Caco-2 (cell line): Measurements from ENCODE around the gene ISCA1. TPM values are rescaled to one million over a fixed set of nuclear protein-coding genes. Genes with fewer than 3 reads are reported as not detected.

Source experiments
- BruUV-seq: library from RNA; stranded (reverse); fragments of 400-500 nt; replicated peaks from 2 replicates; lab custom pipeline; 2021; lab: Mats Ljungman, UMichigan
- CTCF ChIA-PET: fragments of 300-600 bp; sonication (Branson Sonifier 250); formaldehyde crosslinking; loops from one replicate; lab custom pipeline; 2022; ENCODE audit warnings: antibody characterized with exemption; lab: Charles Lee
- POLR2A ChIA-PET: fragments of 300-600 bp; sonication (Branson Sonifier 250); formaldehyde crosslinking; loops from one replicate; lab custom pipeline; 2022; ENCODE audit warnings: antibody characterized with exemption; lab: Charles Lee
- DNase-seq, 2 experiments: peaks; one replicate each; pipeline versions ENCODE4 v3.0.0 to v3.0.0-alpha.2; 2020 to 2022
- H3K27me3 ChIP-seq: replicated peaks from 2 replicates; pipeline ENCODE4 v1.6.0; 2011; ENCODE audit warnings: low read length; ENCODE audit not compliant: control insufficient read depth, insufficient read depth
- H3K36me3 ChIP-seq: 2 replicates; pipeline ENCODE4 v1.5.1; 2011; ENCODE audit warnings: low read length; ENCODE audit not compliant: control insufficient read depth, insufficient read depth
- H3K4me1 ChIP-seq: fragments of 250-450 bp; sonication (Bioruptor Pico); 2 replicates; pipeline ENCODE4 v1.5.1; 2020; ENCODE audit warnings: mild to moderate bottlenecking
- H3K4me3 ChIP-seq: 2 replicates; pipeline ENCODE4 v1.5.1; 2011; ENCODE audit warnings: low read depth, mild to moderate bottlenecking, control low read depth, low read length
- H3K9me3 ChIP-seq: fragments of 250-450 bp; sonication (Bioruptor Pico); 2 replicates; pipeline ENCODE4 v1.5.1; 2020; ENCODE audit warnings: mild to moderate bottlenecking, moderate library complexity
- H3K27ac Mint-ChIP-seq: one replicate; pipeline ENCODE4 v1.8.0; 2022; ENCODE audit warnings: mixed read lengths; ENCODE audit not compliant: unreplicated experiment
- H3K27me3 Mint-ChIP-seq: one replicate; pipeline ENCODE4 v1.8.0; 2022; ENCODE audit warnings: mixed read lengths; ENCODE audit not compliant: insufficient read depth, unreplicated experiment
- H3K36me3 Mint-ChIP-seq: one replicate; pipeline ENCODE4 v1.8.0; 2022; ENCODE audit warnings: mild to moderate bottlenecking, mixed read lengths; ENCODE audit not compliant: insufficient read depth, unreplicated experiment
- H3K4me1 Mint-ChIP-seq: one replicate; pipeline ENCODE4 v1.8.0; 2022; ENCODE audit warnings: low read depth, mixed read lengths; ENCODE audit not compliant: unreplicated experiment
- H3K4me3 Mint-ChIP-seq: one replicate; pipeline ENCODE4 v1.8.0; 2022; ENCODE audit warnings: mild to moderate bottlenecking, moderate library complexity, mixed read lengths; ENCODE audit not compliant: unreplicated experiment
- H3K9me3 Mint-ChIP-seq: one replicate; pipeline ENCODE4 v1.8.0; 2022; ENCODE audit warnings: mixed read lengths; ENCODE audit not compliant: unreplicated experiment
- CTCF ChIP-seq, 2 experiments: fragments of 200-600 bp in 1 of 2; IDR thresholded peaks; 1 replicate in 1 of 2; 2 replicates in 1 of 2; pipeline versions ENCODE4 v1.5.1 to v1.8.0; 2011 to 2022; ENCODE audit warnings: antibody characterized with exemption in 1 of 2, control low read depth in 1 of 2, inconsistent platforms in 1 of 2, low read depth in 1 of 2, low read length in 1 of 2, mild to moderate bottlenecking in 1 of 2, moderate library complexity in 1 of 2; ENCODE audit not compliant: insufficient read depth in 1 of 2, severe bottlenecking in 1 of 2, unreplicated experiment in 1 of 2
- intact Hi-C: fragments of 100-400 bp; cut with micrococcal nuclease; formaldehyde crosslinking; loops from one replicate; pipeline ENCODE4 v1.10.0; 2022; ENCODE audit not compliant: unreplicated experiment
- total RNA-seq: library from RNA; stranded (reverse); gene quantifications from 2 replicates; pipeline ENCODE4 v1.2.3, GENCODE V29; 2022

Gene ISCA1
- total RNA-seq, 1 experiment from 2014 or later, result 11.2 TPM

GRCh38 chr9:86238861-86239770 is 43.2 kb downstream of the ISCA1 start:
- BruUV-seq, result no TSS peak
- DNase-seq, result no peak

GRCh38 chr9:86230858-86231257 is 51.5 kb downstream of the ISCA1 start:
- BruUV-seq, result no TSS peak
- no peaks in the 10 kb centered on the region for H3K36me3 Mint-ChIP-seq
- no peak overlapping the region for H3K4me3 Mint-ChIP-seq
- Histone ChIP-seq H3K9me3 (no peaks in the 10 kb centered on the region), H3K4me1 (no peaks in the 10 kb centered on the region), H3K27me3 (no peaks in the 10 kb centered on the region), H3K4me3 (no peak overlapping the region), H3K36me3 (no peaks in the 10 kb centered on the region)
- H3K9me3 Mint-ChIP-seq, result no peaks in the 10 kb centered on the region
- no peak for DNase-seq
- peaks cover 4% of the 10 kb centered on the region for H3K27me3 Mint-ChIP-seq
- TF ChIP-seq CTCF (IDR thresholded peaks at IDR 0.05; ENCODE audit: insufficient read depth in 1 of 2, low read depth in 1 of 2, low read length in 1 of 2, severe bottlenecking in 1 of 2, unreplicated experiment in 1 of 2), result no peak
- ChIA-PET CTCF (no interaction called here), POLR2A (no interaction called here)
- H3K4me1 Mint-ChIP-seq, result no peaks in the 10 kb centered on the region
- no peak overlapping the region for H3K27ac Mint-ChIP-seq
- intact Hi-C loops, result no loop called here

More at GRCh38 chr9:86238861-86239770, 43.2 kb downstream of the ISCA1 start:
- Histone ChIP-seq H3K27me3 (no peaks in the 10 kb centered on the region), H3K9me3 (no peaks in the 10 kb centered on the region), H3K4me1 (no peaks in the 10 kb centered on the region), H3K4me3 (no peak overlapping the region), H3K36me3 (no peaks in the 10 kb centered on the region)
- Mint-ChIP-seq H3K27ac (no peak overlapping the region), H3K4me1 (peaks cover 5% of the 10 kb centered on the region), H3K4me3 (no peak overlapping the region), H3K9me3 (no peaks in the 10 kb centered on the region), H3K36me3 (no peaks in the 10 kb centered on the region), H3K27me3 (no peaks in the 10 kb centered on the region)
- ChIA-PET CTCF (interaction anchor here (2.3 kb wide), 1 partner anchor 37 kb away, joined by 6 read pairs; no protein-coding TSS in a partner anchor), POLR2A (interaction anchor here (0.7 kb wide), 1 partner anchor 149 kb away, joined by 3 read pairs; no protein-coding TSS in a partner anchor)
- intact Hi-C loops, result no loop called here
- no peak for TF ChIP-seq CTCF (IDR thresholded peaks at IDR 0.05; ENCODE audit: insufficient read depth in 1 of 2, low read depth in 1 of 2, low read length in 1 of 2, severe bottlenecking in 1 of 2, unreplicated experiment in 1 of 2)

GRCh38 chr9:86222667-86223066 is 59.7 kb downstream of the ISCA1 start:
- Histone ChIP-seq H3K4me1 (no peaks in the 10 kb centered on the region), H3K4me3 (no peak overlapping the region), H3K36me3 (no peaks in the 10 kb centered on the region), H3K27me3 (no peaks in the 10 kb centered on the region), H3K9me3 (no peaks in the 10 kb centered on the region)
- POLR2A ChIA-PET, result no interaction called here
- CTCF ChIA-PET, result no interaction called here
- no peaks in the 10 kb centered on the region for H3K27me3 Mint-ChIP-seq
- no peak for TF ChIP-seq CTCF (IDR thresholded peaks at IDR 0.05; ENCODE audit: insufficient read depth in 1 of 2, low read depth in 1 of 2, low read length in 1 of 2, severe bottlenecking in 1 of 2, unreplicated experiment in 1 of 2)
- no peaks in the 10 kb centered on the region for H3K4me1 Mint-ChIP-seq
- no TSS peak for BruUV-seq
- no peak overlapping the region for H3K4me3 Mint-ChIP-seq
- H3K36me3 Mint-ChIP-seq, result no peaks in the 10 kb centered on the region
- no peaks in the 10 kb centered on the region for H3K9me3 Mint-ChIP-seq
- DNase-seq, result no peak
- H3K27ac Mint-ChIP-seq, result no peak overlapping the region
- intact Hi-C loops, result no loop called here
